NCI-H526 treated with DMSO at 0.1 percent for 48 hours (cell line): ENCODE data around the gene GGT7.
A peak's percentile ranks its signal among the peaks of the same experiment; 100 is the strongest.
"Not testable (repeated sequence)": the region's sequence is repeated elsewhere in the genome, so short reads cannot be mapped to it uniquely, and the experiment has no call there.

ENCODE experiments used
- DNase-seq: peaks from one replicate; lab custom pipeline; 2025; lab: John Stamatoyannopoulos, UW

GGT7 gene

GRCh38 chr20:34883087-34883688 is 10.5 kb upstream of the GGT7 start:
- DNase-seq = no peak

- DNase-seq = no peak
Observed at GRCh38 chr20:34881689-34882088, 9.0 kb upstream of the GGT7 start.

GRCh38 chr20:34880971-34881370 is 8.3 kb upstream of the GGT7 start:
- DNase-seq = not testable (repeated sequence)

- no peak for DNase-seq
Observed at GRCh38 chr20:34880215-34880850, 7.7 kb upstream of the GGT7 start.

- DNase-seq = peak; percentile 95
Observed at GRCh38 chr20:34876406-34877282, 4.0 kb upstream of the GGT7 start, which contains the start of gene ACSS2. Gene ACSS2 (plus strand): TSS chr20:34876612. CDS start chr20:34876646, 34 bp downstream.

GRCh38 chr20:34875642-34876405 is 3.2 kb upstream of the GGT7 start:
- DNase-seq = no peak

GRCh38 chr20:34874094-34874654 is 1.5 kb upstream of the GGT7 start:
- peak; percentile 91 for DNase-seq

- DNase-seq = no peak
Observed at GRCh38 chr20:34873583-34874093, 982 bp upstream of the GGT7 start.

GRCh38 chr20:34871966-34872621 is 562 bp downstream of the GGT7 start:
- no peak for DNase-seq

- DNase-seq = no peak
Observed at GRCh38 chr20:34871320-34871926, 1.2 kb downstream of the GGT7 start.

- no peak for DNase-seq
Observed at GRCh38 chr20:34864216-34864615, 8.4 kb downstream of the GGT7 start.

- no peak for DNase-seq
Observed at GRCh38 chr20:34863421-34863965, 9.2 kb downstream of the GGT7 start.

- DNase-seq = no peak
Observed at GRCh38 chr20:34862724-34863123, 9.9 kb downstream of the GGT7 start.

- DNase-seq = no peak
Observed at GRCh38 chr20:34861386-34862084, 11.1 kb downstream of the GGT7 start.

GRCh38 chr20:34859826-34860545 is 12.7 kb downstream of the GGT7 start:
- DNase-seq = no peak

GRCh38 chr20:34859367-34859766 is 13.3 kb downstream of the GGT7 start:
- DNase-seq = no peak

GRCh38 chr20:34852298-34852697 is 20.4 kb downstream of the GGT7 start:
- DNase-seq = no peak

- DNase-seq = no peak
Observed at GRCh38 chr20:34850969-34851368, 21.7 kb downstream of the GGT7 start.

GRCh38 chr20:34849778-34850177 is 22.9 kb downstream of the GGT7 start:
- no peak for DNase-seq
